Chondrocyte (in vitro differentiated cells): ENCODE measurements around the gene ANO9. TPM values are rescaled to one million over a fixed set of nuclear protein-coding genes. Genes with fewer than 3 reads are reported as not detected.

ENCODE experiments used
- DNase-seq: peaks from one replicate; pipeline ENCODE4 v3.0.0; 2021; ENCODE audit warnings: mixed read lengths, low spot score
- H3K27ac Mint-ChIP-seq: one replicate; pipeline ENCODE4 v1.8.0; 2021; ENCODE audit warnings: mild to moderate bottlenecking, moderate library complexity, mixed read lengths; ENCODE audit not compliant: unreplicated experiment
- H3K27me3 Mint-ChIP-seq: 2 replicates; pipeline ENCODE4 v1.8.0; 2021; ENCODE audit warnings: low read depth, mixed read lengths
- H3K36me3 Mint-ChIP-seq: 2 replicates; pipeline ENCODE4 v1.8.0; 2021; ENCODE audit warnings: low read depth, mixed read lengths
- H3K4me1 Mint-ChIP-seq: 2 replicates; pipeline ENCODE4 v1.8.0; 2021; ENCODE audit warnings: low read depth, mild to moderate bottlenecking, mixed read lengths
- H3K4me3 Mint-ChIP-seq: one replicate; pipeline ENCODE4 v1.8.0; 2021; ENCODE audit warnings: mild to moderate bottlenecking, moderate library complexity, mixed read lengths; ENCODE audit not compliant: unreplicated experiment
- H3K9me3 Mint-ChIP-seq: 2 replicates; pipeline ENCODE4 v1.8.0; 2021; ENCODE audit warnings: low read depth, mixed read lengths
- total RNA-seq: library from RNA; stranded (reverse); gene quantifications from 3 replicates; pipeline ENCODE4 v1.2.1, GENCODE V29; 2021
- TF ChIP-seq, protein P1 (sequence below): fragments of 200-600 bp; sonication (generic); IDR thresholded peaks from 2 replicates; pipeline ENCODE4 v1.5.0; 2021; ENCODE audit warnings: antibody characterized with exemption, mild to moderate bottlenecking, moderate library complexity

The ANO9 gene
- total RNA-seq, 1 donor from 2014 or later: not detected

DNA sequence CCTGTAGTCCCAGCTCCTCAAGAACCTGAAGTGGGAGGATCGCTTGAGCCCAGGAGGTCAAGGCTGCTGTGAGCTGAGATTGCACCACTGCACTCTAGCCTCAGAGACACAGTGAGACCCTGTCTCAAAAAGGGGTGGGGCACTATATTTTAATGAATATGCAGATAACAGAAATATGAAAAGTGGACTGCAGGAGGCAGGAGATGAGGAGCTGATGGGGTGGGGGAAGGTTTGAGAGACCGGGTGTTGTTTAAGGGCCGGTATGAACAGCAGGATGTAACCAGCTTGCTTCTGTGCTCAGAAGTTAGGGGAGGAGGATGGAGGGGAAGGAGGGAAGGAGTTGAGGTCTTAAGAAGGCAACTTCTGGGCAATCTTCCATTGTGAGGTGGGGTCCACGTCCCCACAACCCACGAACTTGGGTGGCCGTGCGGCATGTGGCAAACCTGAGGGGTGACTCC lies 73.8 kb downstream of the ANO9 start:
- no peak overlapping the region for H3K27ac Mint-ChIP-seq
- DNase-seq: no peak
- peaks cover 4% of the 10 kb centered on the region for H3K27me3 Mint-ChIP-seq
- peaks cover 20% of the 10 kb centered on the region for H3K4me1 Mint-ChIP-seq
- peak overlapping the region; percentile 81 for H3K4me3 Mint-ChIP-seq
- TF ChIP-seq, protein P1, sequence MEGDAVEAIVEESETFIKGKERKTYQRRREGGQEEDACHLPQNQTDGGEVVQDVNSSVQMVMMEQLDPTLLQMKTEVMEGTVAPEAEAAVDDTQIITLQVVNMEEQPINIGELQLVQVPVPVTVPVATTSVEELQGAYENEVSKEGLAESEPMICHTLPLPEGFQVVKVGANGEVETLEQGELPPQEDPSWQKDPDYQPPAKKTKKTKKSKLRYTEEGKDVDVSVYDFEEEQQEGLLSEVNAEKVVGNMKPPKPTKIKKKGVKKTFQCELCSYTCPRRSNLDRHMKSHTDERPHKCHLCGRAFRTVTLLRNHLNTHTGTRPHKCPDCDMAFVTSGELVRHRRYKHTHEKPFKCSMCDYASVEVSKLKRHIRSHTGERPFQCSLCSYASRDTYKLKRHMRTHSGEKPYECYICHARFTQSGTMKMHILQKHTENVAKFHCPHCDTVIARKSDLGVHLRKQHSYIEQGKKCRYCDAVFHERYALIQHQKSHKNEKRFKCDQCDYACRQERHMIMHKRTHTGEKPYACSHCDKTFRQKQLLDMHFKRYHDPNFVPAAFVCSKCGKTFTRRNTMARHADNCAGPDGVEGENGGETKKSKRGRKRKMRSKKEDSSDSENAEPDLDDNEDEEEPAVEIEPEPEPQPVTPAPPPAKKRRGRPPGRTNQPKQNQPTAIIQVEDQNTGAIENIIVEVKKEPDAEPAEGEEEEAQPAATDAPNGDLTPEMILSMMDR: peak; percentile 13
- H3K36me3 Mint-ChIP-seq: no peaks in the 10 kb centered on the region
- H3K9me3 Mint-ChIP-seq: no peaks in the 10 kb centered on the region

Other genes with a start within 250 kb of the ANO9 start
- not detected in 3 replicates for gene SCGB1C1, start 248.9 kb downstream of the ANO9 start, total RNA-seq
- gene BET1L, start 234.6 kb downstream of the ANO9 start, total RNA-seq: 58.0 to 71.1 TPM (median 59.6 TPM) in 3 replicates
- 107 to 130 TPM (median 124 TPM) in 3 replicates for gene RIC8A, start 234.3 kb downstream of the ANO9 start, total RNA-seq
- gene SIRT3, start 205.7 kb downstream of the ANO9 start, total RNA-seq: 14.5 to 20.9 TPM (median 18.5 TPM) in 3 replicates
- gene PSMD13, start 205.0 kb downstream of the ANO9 start, total RNA-seq: 103 to 122 TPM (median 104 TPM) in 3 replicates
- not detected in 3 replicates for gene NLRP6, start 163.6 kb downstream of the ANO9 start, total RNA-seq
- 35.6 to 49.5 TPM (median 49.4 TPM) in 3 replicates for gene PGGHG, start 152.9 kb downstream of the ANO9 start, total RNA-seq
- gene IFITM5, start 142.5 kb downstream of the ANO9 start, total RNA-seq: not detected in 3 replicates
- 100 to 109 TPM (median 107 TPM) in 3 replicates for gene IFITM2, start 134.2 kb downstream of the ANO9 start, total RNA-seq
- gene IFITM1, start 128.0 kb downstream of the ANO9 start, total RNA-seq: 1.0 to 3.3 TPM (median 1.6 TPM) in 3 replicates
- 377 to 394 TPM (median 392 TPM) in 3 replicates for gene IFITM3, start 121.2 kb downstream of the ANO9 start, total RNA-seq
- gene B4GALNT4, start 72.5 kb downstream of the ANO9 start, total RNA-seq: 37.0 to 39.1 TPM (median 37.2 TPM) in 3 replicates
- gene PKP3, start 47.8 kb downstream of the ANO9 start, total RNA-seq: 0.56 to 0.92 TPM (median 0.85 TPM) in 3 replicates
- 12.3 to 26.6 TPM (median 25.9 TPM) in 3 replicates for gene SIGIRR, start 27.0 kb downstream of the ANO9 start, total RNA-seq
- gene PTDSS2, start 8.3 kb upstream of the ANO9 start, total RNA-seq: 30.0 to 32.5 TPM (median 32.0 TPM) in 3 replicates
- gene RNH1, start 65.2 kb upstream of the ANO9 start, total RNA-seq: 146 to 166 TPM (median 161 TPM) in 3 replicates
- gene HRAS, start 93.6 kb upstream of the ANO9 start, total RNA-seq: 65.1 to 77.7 TPM (median 68.0 TPM) in 3 replicates
- gene LRRC56, start 95.5 kb upstream of the ANO9 start, total RNA-seq: 2.6 to 2.9 TPM (median 2.7 TPM) in 3 replicates
- gene LMNTD2, start 118.7 kb upstream of the ANO9 start, total RNA-seq: 3.8 to 6.1 TPM (median 5.5 TPM) in 3 replicates
- gene RASSF7, start 119.0 kb upstream of the ANO9 start, total RNA-seq: 20.0 to 31.3 TPM (median 28.7 TPM) in 3 replicates
- 24.6 to 34.1 TPM (median 25.9 TPM) in 3 replicates for gene PHRF1, start 134.5 kb upstream of the ANO9 start, total RNA-seq
- gene IRF7, start 173.9 kb upstream of the ANO9 start, total RNA-seq: 6.5 to 11.4 TPM (median 7.7 TPM) in 3 replicates
- gene CDHR5, start 182.9 kb upstream of the ANO9 start, total RNA-seq: not detected in 3 replicates
- gene SCT, start 185.2 kb upstream of the ANO9 start, total RNA-seq: 0.72 TPM in 1 of 3 replicates, not detected in the others
- 0.55 to 1.7 TPM (median 1.00 TPM) in 3 replicates for gene DRD4, start 195.3 kb upstream of the ANO9 start, total RNA-seq